Measurements from ENCODE around the gene VASP. TPM values are rescaled to one million over a fixed set of nuclear protein-coding genes. Genes with fewer than 3 reads are reported as not detected.
A peak's percentile ranks its signal among the peaks of the same experiment; 100 is the strongest.

Gene VASP
- total and polyA plus RNA-seq, 9 of the 15 experiments (the other 6 are each of a cell fraction or from before 2014, with no cell fraction given) = 16.7 to 261 (median 112) TPM

DNA sequence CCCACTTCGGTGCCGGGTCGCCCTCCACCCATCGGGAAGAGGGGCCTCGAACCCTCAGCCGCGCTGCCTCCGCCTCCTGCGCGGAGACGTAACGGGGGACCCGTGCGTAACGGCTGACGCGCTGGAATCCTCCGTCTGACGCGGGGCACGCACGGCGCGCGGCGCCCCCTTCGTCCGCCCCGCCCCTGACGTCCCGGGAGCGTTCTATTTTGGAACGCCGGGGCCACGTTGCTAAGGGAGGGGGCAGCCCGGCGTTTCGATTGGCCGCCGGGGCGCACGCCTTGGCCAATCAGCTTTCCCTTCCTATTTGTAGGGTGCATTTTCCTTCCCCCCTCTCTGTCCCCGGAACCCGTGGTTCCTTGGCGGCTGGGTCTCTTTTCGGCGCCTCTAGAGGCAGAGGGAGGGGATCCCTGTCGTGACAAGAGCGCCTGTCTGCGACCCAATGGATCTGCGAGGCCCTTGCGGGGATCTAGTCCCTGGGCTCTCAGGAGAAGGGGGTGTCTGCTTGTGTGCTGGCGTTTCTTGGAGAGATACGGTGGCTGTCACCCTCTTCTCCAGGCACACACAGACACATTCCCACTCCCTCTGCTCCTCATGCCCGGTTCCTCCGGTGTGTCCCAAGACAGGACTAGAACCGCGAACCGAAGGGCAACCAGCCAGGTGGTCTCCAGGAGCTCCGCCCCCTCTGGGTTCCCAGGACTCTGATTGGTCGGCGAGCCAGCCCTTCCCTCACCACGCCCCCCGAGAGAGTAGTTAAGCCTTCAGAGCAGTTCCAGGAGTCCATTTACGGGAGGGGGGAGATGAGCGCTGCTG is 37.9 kb upstream of the VASP start:
- ChIA-PET POLR2A (interaction anchor here (0.5 to 4.1 kb wide), 22 partner anchors 8 to 768 kb away, joined by 3 to 51 read pairs (median 4); no protein-coding TSS in a partner anchor), CTCF (ENCODE audit: low intra/inter-chr PET ratio) (interaction anchor here (0.9 to 2.8 kb wide), 2 partner anchors 9 to 31 kb away, joined by 4 to 11 read pairs; no protein-coding TSS in a partner anchor)
- intact Hi-C loops (cut with micrococcal nuclease) (no loop called here), in situ Hi-C loops (cut with MboI) (no loop called here)
- Histone ChIP-seq H3K27me3 (ENCODE audit: control insufficient read depth in 2 of 2, insufficient read depth in 2 of 2, low read length in 2 of 2) (no peaks in the 10 kb centered on the region), H3K4me3 (peak overlapping the region; percentile 88), H3K36me3 (ENCODE audit: control insufficient read depth, insufficient read depth, low read length) (no peaks in the 10 kb centered on the region), H4K20me1 (replicated peaks; ENCODE audit: control insufficient read depth, insufficient read depth, low read length) (no peaks in the 10 kb centered on the region), H3K9me3 (replicated peaks; ENCODE audit: control insufficient read depth, insufficient read depth, low read depth, low read length) (no peaks in the 10 kb centered on the region), H3K79me2 (ENCODE audit: control insufficient read depth, insufficient read depth, low read length) (no peaks in the 10 kb centered on the region), H3K4me2 (ENCODE audit: insufficient read depth, low read length) (peak overlapping the region; percentile 99), H3K9me1 (ENCODE audit: control insufficient read depth, insufficient read depth, low read length) (no peaks in the 10 kb centered on the region), H2AFZ (ENCODE audit: low read depth, low read length) (peak overlapping the region; percentile 98), H3K27ac (ENCODE audit: extremely low read depth, low read depth, low read length) (peak overlapping the region; percentile 88), H3K9ac (ENCODE audit: insufficient read depth in 1 of 2, low read depth in 2 of 2, low read length in 2 of 2) (peak overlapping the region; percentile 87 to 97), H3K4me1 (replicated peaks in 1 of 2; ENCODE audit: control insufficient read depth in 2 of 2, insufficient read depth in 2 of 2, low read length in 2 of 2) (peaks cover 21 to 53% of the 10 kb centered on the region in 2 experiments; a peak in 4 of 5 replicates)
- no TSS peak for BruUV-seq (replicated peaks)
- peak; percentile 96 for FAIRE-seq
- WGBS (ENCODE audit: insufficient coverage, low coverage, missing lambda C conversion rate) = 1% methylated on average over 45 of the region's 66 CpGs
- DNase-seq (ENCODE audit: extremely low read depth in 1 of 4, low spot score in 3 of 4) = peak; percentile 94 to 97 (median 97)
- ATAC-seq = peak; percentile 90
- TF ChIP-seq, protein P1, sequence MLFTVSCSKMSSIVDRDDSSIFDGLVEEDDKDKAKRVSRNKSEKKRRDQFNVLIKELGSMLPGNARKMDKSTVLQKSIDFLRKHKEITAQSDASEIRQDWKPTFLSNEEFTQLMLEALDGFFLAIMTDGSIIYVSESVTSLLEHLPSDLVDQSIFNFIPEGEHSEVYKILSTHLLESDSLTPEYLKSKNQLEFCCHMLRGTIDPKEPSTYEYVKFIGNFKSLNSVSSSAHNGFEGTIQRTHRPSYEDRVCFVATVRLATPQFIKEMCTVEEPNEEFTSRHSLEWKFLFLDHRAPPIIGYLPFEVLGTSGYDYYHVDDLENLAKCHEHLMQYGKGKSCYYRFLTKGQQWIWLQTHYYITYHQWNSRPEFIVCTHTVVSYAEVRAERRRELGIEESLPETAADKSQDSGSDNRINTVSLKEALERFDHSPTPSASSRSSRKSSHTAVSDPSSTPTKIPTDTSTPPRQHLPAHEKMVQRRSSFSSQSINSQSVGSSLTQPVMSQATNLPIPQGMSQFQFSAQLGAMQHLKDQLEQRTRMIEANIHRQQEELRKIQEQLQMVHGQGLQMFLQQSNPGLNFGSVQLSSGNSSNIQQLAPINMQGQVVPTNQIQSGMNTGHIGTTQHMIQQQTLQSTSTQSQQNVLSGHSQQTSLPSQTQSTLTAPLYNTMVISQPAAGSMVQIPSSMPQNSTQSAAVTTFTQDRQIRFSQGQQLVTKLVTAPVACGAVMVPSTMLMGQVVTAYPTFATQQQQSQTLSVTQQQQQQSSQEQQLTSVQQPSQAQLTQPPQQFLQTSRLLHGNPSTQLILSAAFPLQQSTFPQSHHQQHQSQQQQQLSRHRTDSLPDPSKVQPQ (CRISPR knock-in tag; IDR thresholded peaks at IDR 0.05; ENCODE audit: borderline replicate concordance) = no peak
- TF ChIP-seq BHLHE40 (IDR thresholded peaks at IDR 0.05; ENCODE audit: low read length) (peak; percentile 73), CCNT2 (IDR thresholded peaks at IDR 0.05; ENCODE audit: borderline replicate concordance, extremely low read depth, insufficient read length, low read depth, low read length) (peak; percentile 96), ZNF586 (CRISPR knock-in tag; conservative IDR thresholded peaks at IDR 0.05) (no peak), ZNF507 (tag; conservative IDR thresholded peaks at IDR 0.05) (no peak), BCL6 (CRISPR knock-in tag; IDR thresholded peaks at IDR 0.05) (no peak), PPARD (CRISPR knock-in tag; IDR thresholded peaks at IDR 0.05) (no peak), SUPT5H (IDR thresholded peaks at IDR 0.05) (peak; percentile 78), PHF21A (IDR thresholded peaks at IDR 0.05; ENCODE audit: borderline replicate concordance, low read depth) (peak; percentile 88; the same call in 1 of the 2 replicates), CHD4 (IDR thresholded peaks at IDR 0.05; ENCODE audit: insufficient read depth, insufficient replicate concordance, low read depth, low read length, poor library complexity, severe bottlenecking) (no peak), ZBTB8A (IDR thresholded peaks at IDR 0.05; ENCODE audit: partially characterized antibody) (no peak), ZZZ3 (IDR thresholded peaks at IDR 0.05) (no peak), SMAD1 (IDR thresholded peaks at IDR 0.05; ENCODE audit: low read depth, low read length, partially characterized antibody) (peak; percentile 37), MAZ (CRISPR knock-in tag; conservative IDR thresholded peaks at IDR 0.05 in 1 of 2, IDR thresholded peaks at IDR 0.05 in 1 of 2) (peak; percentile 79 to 80; a peak in 3 of 4 replicates)
- TF ChIP-seq, protein P2, sequence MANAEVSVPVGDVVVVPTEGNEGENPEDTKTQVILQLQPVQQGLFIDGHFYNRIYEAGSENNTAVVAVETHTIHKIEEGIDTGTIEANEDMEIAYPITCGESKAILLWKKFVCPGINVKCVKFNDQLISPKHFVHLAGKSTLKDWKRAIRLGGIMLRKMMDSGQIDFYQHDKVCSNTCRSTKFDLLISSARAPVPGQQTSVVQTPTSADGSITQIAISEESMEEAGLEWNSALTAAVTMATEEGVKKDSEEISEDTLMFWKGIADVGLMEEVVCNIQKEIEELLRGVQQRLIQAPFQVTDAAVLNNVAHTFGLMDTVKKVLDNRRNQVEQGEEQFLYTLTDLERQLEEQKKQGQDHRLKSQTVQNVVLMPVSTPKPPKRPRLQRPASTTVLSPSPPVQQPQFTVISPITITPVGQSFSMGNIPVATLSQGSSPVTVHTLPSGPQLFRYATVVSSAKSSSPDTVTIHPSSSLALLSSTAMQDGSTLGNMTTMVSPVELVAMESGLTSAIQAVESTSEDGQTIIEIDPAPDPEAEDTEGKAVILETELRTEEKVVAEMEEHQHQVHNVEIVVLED (CRISPR knock-in tag; IDR thresholded peaks at IDR 0.05) = peak; percentile 99
- TF ChIP-seq, protein P3, sequence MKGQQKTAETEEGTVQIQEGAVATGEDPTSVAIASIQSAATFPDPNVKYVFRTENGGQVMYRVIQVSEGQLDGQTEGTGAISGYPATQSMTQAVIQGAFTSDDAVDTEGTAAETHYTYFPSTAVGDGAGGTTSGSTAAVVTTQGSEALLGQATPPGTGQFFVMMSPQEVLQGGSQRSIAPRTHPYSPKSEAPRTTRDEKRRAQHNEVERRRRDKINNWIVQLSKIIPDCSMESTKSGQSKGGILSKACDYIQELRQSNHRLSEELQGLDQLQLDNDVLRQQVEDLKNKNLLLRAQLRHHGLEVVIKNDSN (CRISPR knock-in tag; IDR thresholded peaks at IDR 0.05) = peak; percentile 65

Data from K562 (cell line).